Activated CD4-positive, alpha-beta T cell treated with anti-CD3 and anti-CD28 coated beads for 36 hours (primary cell): ENCODE data around the gene PIGV. TPM values are rescaled to one million over a fixed set of nuclear protein-coding genes. Genes with fewer than 3 reads are reported as not detected.

Source experiments
- ATAC-seq: fragments of 200-7000 bp; cut with Tn5 transposase; one replicate; pipeline ENCODE4 v1.10.0; 2021; ENCODE audit warnings: mild to moderate bottlenecking, moderate library complexity
- CTCF ChIA-PET: fragments of 350-600 bp; sonication (Branson Sonifier 250); formaldehyde crosslinking; loops from one replicate; lab custom pipeline; 2021; ENCODE audit warnings: antibody characterized with exemption; lab: Charles Lee
- POLR2A ChIA-PET: fragments of 350-600 bp; sonication (Branson Sonifier 250); formaldehyde crosslinking; loops from one replicate; lab custom pipeline; 2021; ENCODE audit warnings: antibody characterized with exemption, inconsistent platforms; lab: Charles Lee
- DNase-seq: peaks from one replicate; pipeline ENCODE4 v3.0.0-alpha.2; 2020
- H3K27ac Mint-ChIP-seq: one replicate; pipeline ENCODE4 v1.8.0; 2021; ENCODE audit warnings: mixed read lengths
- H3K27me3 Mint-ChIP-seq: one replicate; pipeline ENCODE4 v1.8.0; 2021; ENCODE audit warnings: mixed read lengths
- H3K36me3 Mint-ChIP-seq: one replicate; pipeline ENCODE4 v1.8.0; 2021; ENCODE audit warnings: low read depth, mixed read lengths
- H3K4me1 Mint-ChIP-seq: one replicate; pipeline ENCODE4 v1.8.0; 2021; ENCODE audit warnings: mixed read lengths
- H3K4me3 Mint-ChIP-seq: one replicate; pipeline ENCODE4 v1.8.0; 2021; ENCODE audit warnings: mild to moderate bottlenecking, moderate library complexity, mixed read lengths
- H3K9me3 Mint-ChIP-seq: one replicate; pipeline ENCODE4 v1.8.0; 2021; ENCODE audit warnings: low read depth, mixed read lengths
- intact Hi-C, 2 experiments: fragments of 100-400 bp; cut with DNase I in 1 of 2; cut with micrococcal nuclease in 1 of 2; formaldehyde crosslinking; loops; one replicate each; pipeline versions ENCODE4 v1.14.2 to v1.15.1; 2022 to 2024; cut with DNase I, micrococcal nuclease
- total RNA-seq, 2 experiments: library from RNA; stranded (reverse); gene quantifications; one replicate each; pipeline ENCODE4 v1.2.3, GENCODE V29; 2021

PIGV gene
- total RNA-seq, 2 experiments from 2014 or later: 12.0 to 17.2 TPM

- DNase-seq: peak; percentile 29
- Mint-ChIP-seq H3K36me3 (no peaks in the 10 kb centered on the region), H3K9me3 (no peaks in the 10 kb centered on the region), H3K27me3 (no peaks in the 10 kb centered on the region), H3K27ac (peak overlapping the region; percentile 39), H3K4me3 (no peak overlapping the region), H3K4me1 (peaks cover 23% of the 10 kb centered on the region)
- ChIA-PET POLR2A (interaction anchor here (0.6 kb wide), 1 partner anchor 118 kb away, joined by 3 read pairs; no protein-coding TSS in a partner anchor), CTCF (interaction anchor here (0.6 to 1.4 kb wide), 16 partner anchors 9 to 510 kb away, joined by 3 to 12 read pairs (median 3); no protein-coding TSS in a partner anchor)
- intact Hi-C loops: no loop called here
- ATAC-seq: peak; percentile 92
Measured at GRCh38 chr1:26820784-26821269, 33.1 kb downstream of the PIGV start.

- Mint-ChIP-seq H3K27ac (no peak overlapping the region), H3K36me3 (peaks cover 5% of the 10 kb centered on the region), H3K4me3 (no peak overlapping the region), H3K4me1 (peaks cover 30% of the 10 kb centered on the region), H3K9me3 (no peaks in the 10 kb centered on the region), H3K27me3 (no peaks in the 10 kb centered on the region)
- CTCF ChIA-PET: interaction anchor here (0.8 to 1.7 kb wide), 8 partner anchors 10 to 292 kb away, joined by 3 to 8 read pairs (median 4); no protein-coding TSS in a partner anchor
- intact Hi-C loops: no loop called here
- DNase-seq: no peak
- no peak for ATAC-seq
- POLR2A ChIA-PET: no interaction called here
Measured at GRCh38 chr1:26822737-26823395, 35.1 kb downstream of the PIGV start.

GRCh38 chr1:26824731-26825130, 37.0 kb downstream of the PIGV start:
- peaks cover 22% of the 10 kb centered on the region for H3K36me3 Mint-ChIP-seq
- no peaks in the 10 kb centered on the region for H3K27me3 Mint-ChIP-seq
- intact Hi-C loops: loop anchor here in 1 of 2 experiments (2.0 kb wide), 1 partner anchor 14 kb away; no protein-coding TSS in a partner anchor
- H3K27ac Mint-ChIP-seq: peak overlapping the region; percentile 93
- no peak for DNase-seq
- CTCF ChIA-PET: interaction anchor here (0.8 to 1.5 kb wide), 4 partner anchors 13 to 81 kb away, joined by 3 to 5 read pairs (median 4); no protein-coding TSS in a partner anchor
- POLR2A ChIA-PET: no interaction called here
- peaks cover 48% of the 10 kb centered on the region for H3K4me1 Mint-ChIP-seq
- no peak for ATAC-seq
- no peaks in the 10 kb centered on the region for H3K9me3 Mint-ChIP-seq
- no peak overlapping the region for H3K4me3 Mint-ChIP-seq

- peak; percentile 81 for ATAC-seq
- POLR2A ChIA-PET: interaction anchor here (0.7 kb wide), 1 partner anchor 578 kb away, joined by 4 read pairs; no protein-coding TSS in a partner anchor
- intact Hi-C loops: loop anchor here in 1 of 2 experiments (1.0 to 2.0 kb wide), 5 partner anchors 16 to 354 kb away; partner anchors contain the start of genes HMGN2 and PIGV
- DNase-seq: peak; percentile 84
- Mint-ChIP-seq H3K9me3 (no peaks in the 10 kb centered on the region), H3K27ac (peak within 1 kb of the TSS; percentile 93), H3K27me3 (no peaks in the 10 kb centered on the region), H3K36me3 (peaks cover 34% of the 10 kb centered on the region), H3K4me3 (peak within 1 kb of the TSS; percentile 94), H3K4me1 (peaks cover 52% of the 10 kb centered on the region)
- CTCF ChIA-PET: interaction anchor here (0.5 to 1.4 kb wide), 4 partner anchors 9 to 715 kb away, joined by 3 to 4 read pairs (median 3); partner anchors contain the start of gene PDIK1L
Measured at GRCh38 chr1:26826261-26827105, 38.7 kb downstream of the PIGV start, which contains the start of gene ZDHHC18. ZDHHC18 (plus strand) TSS chr1:26826688; CDS start chr1:26826805, 117 bp downstream.

GRCh38 chr1:26827106-26827604, 39.4 kb downstream of the PIGV start:
- no peak for DNase-seq
- H3K36me3 Mint-ChIP-seq: peaks cover 40% of the 10 kb centered on the region

GRCh38 chr1:26827663-26828062, 39.9 kb downstream of the PIGV start:
- intact Hi-C loops: loop anchor here in 1 of 2 experiments (2.0 kb wide), 1 partner anchor 355 kb away; the partner anchor contains the start of gene HMGN2
- ChIA-PET POLR2A (no interaction called here), CTCF (interaction anchor here (0.7 to 2.1 kb wide), 7 partner anchors 11 to 210 kb away, joined by 3 to 11 read pairs (median 3); no protein-coding TSS in a partner anchor)
- peaks cover 45% of the 10 kb centered on the region for H3K36me3 Mint-ChIP-seq
- H3K27ac Mint-ChIP-seq: peak overlapping the region; percentile 92
- ATAC-seq (no peak), DNase-seq (no peak)
- peaks cover 64% of the 10 kb centered on the region for H3K4me1 Mint-ChIP-seq
- no peaks in the 10 kb centered on the region for H3K9me3 Mint-ChIP-seq
- H3K4me3 Mint-ChIP-seq: peak overlapping the region; percentile 94
- H3K27me3 Mint-ChIP-seq: no peaks in the 10 kb centered on the region

More at GRCh38 chr1:26827106-26827604, 39.4 kb downstream of the PIGV start:
- Mint-ChIP-seq H3K4me3 (peak overlapping the region; percentile 94), H3K9me3 (no peaks in the 10 kb centered on the region), H3K4me1 (peaks cover 59% of the 10 kb centered on the region), H3K27ac (peak overlapping the region; percentile 92), H3K27me3 (no peaks in the 10 kb centered on the region)
- POLR2A ChIA-PET: no interaction called here
- CTCF ChIA-PET: interaction anchor here (1.1 to 2.1 kb wide), 3 partner anchors 12 to 38 kb away, joined by 3 to 11 read pairs (median 6); no protein-coding TSS in a partner anchor
- intact Hi-C loops: loop anchor here in 1 of 2 experiments (2.0 kb wide), 1 partner anchor 354 kb away; the partner anchor contains the start of gene HMGN2
- ATAC-seq: no peak

GRCh38 chr1:26828411-26828991, 40.8 kb downstream of the PIGV start:
- peak; percentile 21 for ATAC-seq
- intact Hi-C loops: no loop called here
- Mint-ChIP-seq H3K4me1 (peaks cover 69% of the 10 kb centered on the region), H3K9me3 (no peaks in the 10 kb centered on the region), H3K27me3 (no peaks in the 10 kb centered on the region), H3K36me3 (peaks cover 53% of the 10 kb centered on the region), H3K27ac (peak overlapping the region; percentile 92), H3K4me3 (peak overlapping the region; percentile 94)
- DNase-seq: peak; percentile 57
- POLR2A ChIA-PET: no interaction called here
- CTCF ChIA-PET: interaction anchor here (0.7 to 2.1 kb wide), 9 partner anchors 10 to 327 kb away, joined by 3 to 11 read pairs (median 3); no protein-coding TSS in a partner anchor

GRCh38 chr1:26829184-26829911, 41.6 kb downstream of the PIGV start:
- no peak for DNase-seq
- CTCF ChIA-PET: interaction anchor here (1.1 to 2.1 kb wide), 4 partner anchors 19 to 61 kb away, joined by 3 to 11 read pairs (median 6); partner anchors contain the start of gene GPN2
- Mint-ChIP-seq H3K4me3 (peak overlapping the region; percentile 94), H3K27me3 (no peaks in the 10 kb centered on the region), H3K9me3 (no peaks in the 10 kb centered on the region), H3K4me1 (peaks cover 77% of the 10 kb centered on the region), H3K27ac (peak overlapping the region; percentile 92), H3K36me3 (peaks cover 60% of the 10 kb centered on the region)
- no peak for ATAC-seq
- POLR2A ChIA-PET: no interaction called here
- intact Hi-C loops: no loop called here

- ChIA-PET POLR2A (interaction anchor here (0.6 to 1.3 kb wide), 2 partner anchors 34 to 1683 kb away, joined by 4 to 5 read pairs; no protein-coding TSS in a partner anchor), CTCF (interaction anchor here (0.7 to 1.7 kb wide), 5 partner anchors 21 to 826 kb away, joined by 3 to 6 read pairs (median 4); partner anchors contain the start of gene GPN2)
- Mint-ChIP-seq H3K4me3 (no peak overlapping the region), H3K9me3 (no peaks in the 10 kb centered on the region), H3K27me3 (no peaks in the 10 kb centered on the region), H3K27ac (peak overlapping the region; percentile 99), H3K36me3 (peaks cover 76% of the 10 kb centered on the region), H3K4me1 (peaks cover 72% of the 10 kb centered on the region)
- ATAC-seq (no peak), DNase-seq (no peak)
- intact Hi-C loops: no loop called here
Measured at GRCh38 chr1:26831059-26831458, 43.3 kb downstream of the PIGV start.
